GM19238 (cell line): ENCODE data around the gene TERT.
"Not testable (repeated sequence)": the region's sequence is repeated elsewhere in the genome, so short reads cannot be mapped to it uniquely, and the experiment has no call there.

Experiments used
- DNase-seq: peaks from one replicate; pipeline ENCODE4 v3.0.0; 2011; ENCODE audit warnings: low spot score; ENCODE audit not compliant: insufficient read length

TERT gene

DNA sequence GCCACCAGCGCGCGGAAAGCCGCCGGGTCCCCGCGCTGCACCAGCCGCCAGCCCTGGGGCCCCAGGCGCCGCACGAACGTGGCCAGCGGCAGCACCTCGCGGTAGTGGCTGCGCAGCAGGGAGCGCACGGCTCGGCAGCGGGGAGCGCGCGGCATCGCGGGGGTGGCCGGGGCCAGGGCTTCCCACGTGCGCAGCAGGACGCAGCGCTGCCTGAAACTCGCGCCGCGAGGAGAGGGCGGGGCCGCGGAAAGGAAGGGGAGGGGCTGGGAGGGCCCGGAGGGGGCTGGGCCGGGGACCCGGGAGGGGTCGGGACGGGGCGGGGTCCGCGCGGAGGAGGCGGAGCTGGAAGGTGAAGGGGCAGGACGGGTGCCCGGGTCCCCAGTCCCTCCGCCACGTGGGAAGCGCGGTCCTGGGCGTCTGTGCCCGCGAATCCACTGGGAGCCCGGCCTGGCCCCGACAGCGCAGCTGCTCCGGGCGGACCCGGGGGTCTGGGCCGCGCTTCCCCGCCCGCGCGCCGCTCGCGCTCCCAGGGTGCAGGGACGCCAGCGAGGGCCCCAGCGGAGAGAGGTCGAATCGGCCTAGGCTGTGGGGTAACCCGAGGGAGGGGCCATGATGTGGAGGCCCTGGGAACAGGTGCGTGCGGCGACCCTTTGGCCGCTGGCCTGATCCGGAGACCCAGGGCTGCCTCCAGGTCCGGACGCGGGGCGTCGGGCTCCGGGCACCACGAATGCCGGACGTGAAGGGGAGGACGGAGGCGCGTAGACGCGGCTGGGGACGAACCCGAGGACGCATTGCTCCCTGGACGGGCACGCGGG, at the start of gene TERT:
TERT (minus strand) TSS at position 234 of the 815 bp plus-strand sequence; CDS start at position 155, 79 bp downstream.
- DNase-seq: no peak

DNA sequence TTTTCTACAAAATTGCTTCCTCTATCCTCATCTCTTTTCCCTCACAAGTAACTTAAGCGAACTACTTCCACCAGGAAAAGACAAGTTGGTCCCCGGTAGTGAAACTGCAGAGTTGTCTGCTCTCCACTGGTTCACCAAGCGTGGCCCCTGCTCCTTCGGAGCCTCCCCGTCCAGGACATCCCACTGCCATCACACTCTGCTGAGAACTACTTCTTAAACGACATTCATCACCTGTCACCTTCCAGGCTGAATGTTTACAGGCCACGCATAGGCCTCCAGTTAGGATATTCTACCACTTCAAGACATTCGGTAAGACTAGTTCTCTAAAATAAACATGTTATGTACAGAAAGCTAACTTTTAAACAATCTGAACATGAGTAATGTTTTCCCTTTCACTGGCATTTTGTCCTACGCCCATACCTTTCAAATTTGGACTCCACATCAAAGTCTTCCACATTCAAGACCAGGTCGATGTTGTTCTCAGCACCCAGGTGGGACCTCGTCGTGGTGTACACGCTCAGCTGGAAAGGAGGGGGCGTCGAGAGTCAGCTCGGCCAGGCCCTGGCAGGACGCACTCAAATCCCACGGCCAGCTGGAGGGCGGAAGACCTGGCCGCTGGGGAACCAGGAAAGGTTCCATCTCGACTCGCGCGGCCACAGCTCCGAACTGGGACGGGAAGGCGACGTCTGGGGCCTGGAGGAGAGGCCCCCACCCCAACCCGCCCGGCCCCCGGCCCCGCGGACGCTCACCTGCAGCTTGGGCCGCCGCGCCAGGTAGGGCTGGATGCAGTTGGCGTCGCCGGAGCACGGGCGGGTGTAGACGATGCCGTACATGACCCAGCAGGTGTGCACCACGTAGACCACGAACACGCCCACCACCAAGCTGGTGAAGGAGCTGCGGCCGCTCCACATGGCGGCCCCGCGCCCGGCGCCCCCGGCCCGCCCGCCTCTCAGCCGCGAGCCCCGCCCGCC, 49.3 kb upstream of the TERT start:
- DNase-seq: peak; percentile 30

GRCh38 chr5:1343315-1343751, 48.5 kb upstream of the TERT start:
- no peak for DNase-seq

GRCh38 chr5:1342711-1343110, 47.8 kb upstream of the TERT start:
- not testable (repeated sequence) for DNase-seq

DNA sequence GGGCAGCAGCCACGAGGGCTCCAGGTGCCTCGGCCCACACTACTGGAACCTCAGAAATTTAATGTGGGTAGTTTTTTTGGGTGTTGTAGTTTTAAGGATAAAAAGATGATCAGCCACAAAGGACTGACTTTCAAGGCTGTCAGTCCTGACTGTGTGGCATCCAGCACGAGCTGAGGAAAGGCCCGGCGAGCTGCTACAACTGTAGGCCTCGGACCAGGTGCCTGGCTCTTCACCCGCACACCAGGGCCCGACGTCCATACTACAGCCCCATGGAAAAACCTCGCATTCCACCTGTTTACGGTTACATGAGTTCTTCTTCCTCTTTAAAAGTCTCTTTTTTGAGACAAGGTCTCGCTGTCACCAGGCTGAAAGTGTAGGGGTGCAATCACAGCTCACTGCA, 47.4 kb upstream of the TERT start:
- DNase-seq: no peak

DNA sequence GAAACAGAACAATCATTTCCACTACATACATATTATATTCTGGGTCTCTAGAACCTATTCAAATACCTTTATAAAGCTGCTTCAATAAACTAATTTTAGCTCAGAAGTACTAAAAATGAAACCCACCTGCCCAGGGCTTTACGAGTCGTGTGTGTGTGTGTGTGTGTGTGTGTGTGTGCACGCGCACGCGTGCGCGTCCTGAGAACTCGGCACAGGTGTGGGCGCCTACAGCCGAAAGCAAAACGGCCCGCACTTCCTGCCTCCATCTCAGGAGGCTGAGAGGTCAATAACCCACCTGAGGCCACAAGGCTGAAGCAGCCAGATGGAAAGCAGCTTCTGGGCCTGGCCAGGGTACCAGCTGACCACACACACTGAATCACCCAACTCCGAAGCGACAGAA, 47.0 kb upstream of the TERT start:
- no peak for DNase-seq

DNA sequence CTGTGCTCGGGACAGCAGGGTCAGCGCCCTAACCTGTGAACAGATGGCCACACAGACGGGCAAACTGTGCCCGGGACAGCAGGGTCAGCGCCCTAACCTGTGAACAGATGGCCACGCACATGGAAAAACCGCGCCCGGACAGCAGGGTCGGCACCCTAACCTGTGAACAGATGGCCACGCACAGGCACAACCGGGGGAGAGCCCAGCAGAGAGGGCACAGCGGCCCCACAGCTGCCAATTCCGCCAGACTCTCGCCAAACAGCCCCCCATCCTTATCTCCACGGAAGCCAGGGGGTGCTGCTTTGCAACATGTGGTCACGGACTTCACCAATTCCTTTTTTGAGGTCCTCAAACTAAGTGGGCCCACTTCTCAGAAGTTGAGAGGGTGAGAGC, 44.9 kb upstream of the TERT start:
- DNase-seq: not testable (repeated sequence)

- DNase-seq: not testable (repeated sequence)
Observed at GRCh38 chr5:1339139-1339817, 44.4 kb upstream of the TERT start.

DNA sequence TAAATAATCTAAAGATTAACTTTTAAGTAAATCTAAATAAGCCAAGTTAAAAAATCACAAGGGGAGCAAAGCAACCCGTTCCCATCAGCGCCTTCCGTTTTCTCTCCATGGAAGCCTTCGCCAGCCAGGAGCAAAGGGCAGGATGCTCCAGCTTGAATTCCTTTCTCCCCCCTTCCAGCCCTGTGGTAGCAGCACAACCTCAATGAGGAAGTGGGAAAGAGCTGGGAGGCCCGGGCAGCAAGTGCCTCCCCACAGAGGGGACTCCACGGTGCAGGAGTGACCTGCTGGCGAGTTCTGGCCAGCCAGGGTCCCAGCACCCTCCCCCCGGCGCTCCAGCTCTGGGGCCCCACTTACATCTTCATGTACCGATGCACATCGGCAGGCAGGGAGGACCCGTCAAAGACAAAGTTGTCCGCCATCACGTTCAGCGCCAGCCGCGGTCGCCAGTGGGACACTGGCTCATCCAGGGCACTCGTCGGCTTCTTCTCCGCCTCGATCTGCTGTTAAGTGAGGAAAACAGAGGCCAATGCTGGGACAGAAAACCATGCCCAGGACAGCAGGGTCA, 43.7 kb upstream of the TERT start:
- DNase-seq: no peak

DNA sequence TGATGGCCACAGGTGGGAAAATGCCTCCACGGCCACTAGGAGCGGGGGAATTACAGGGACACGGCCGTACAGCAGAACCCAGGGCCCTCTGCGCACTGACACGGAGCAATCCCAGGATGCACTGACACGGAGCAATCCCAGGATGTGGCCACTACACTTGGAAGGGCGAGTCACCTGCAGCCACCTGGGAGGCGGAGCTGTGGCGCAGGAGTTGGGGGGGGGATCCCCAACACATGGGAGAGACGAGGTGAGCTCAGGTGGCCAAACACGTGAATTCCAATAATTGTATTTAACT, 43.3 kb upstream of the TERT start:
- no peak for DNase-seq

GRCh38 chr5:1337489-1338195, 42.8 kb upstream of the TERT start:
- DNase-seq: no peak

DNA sequence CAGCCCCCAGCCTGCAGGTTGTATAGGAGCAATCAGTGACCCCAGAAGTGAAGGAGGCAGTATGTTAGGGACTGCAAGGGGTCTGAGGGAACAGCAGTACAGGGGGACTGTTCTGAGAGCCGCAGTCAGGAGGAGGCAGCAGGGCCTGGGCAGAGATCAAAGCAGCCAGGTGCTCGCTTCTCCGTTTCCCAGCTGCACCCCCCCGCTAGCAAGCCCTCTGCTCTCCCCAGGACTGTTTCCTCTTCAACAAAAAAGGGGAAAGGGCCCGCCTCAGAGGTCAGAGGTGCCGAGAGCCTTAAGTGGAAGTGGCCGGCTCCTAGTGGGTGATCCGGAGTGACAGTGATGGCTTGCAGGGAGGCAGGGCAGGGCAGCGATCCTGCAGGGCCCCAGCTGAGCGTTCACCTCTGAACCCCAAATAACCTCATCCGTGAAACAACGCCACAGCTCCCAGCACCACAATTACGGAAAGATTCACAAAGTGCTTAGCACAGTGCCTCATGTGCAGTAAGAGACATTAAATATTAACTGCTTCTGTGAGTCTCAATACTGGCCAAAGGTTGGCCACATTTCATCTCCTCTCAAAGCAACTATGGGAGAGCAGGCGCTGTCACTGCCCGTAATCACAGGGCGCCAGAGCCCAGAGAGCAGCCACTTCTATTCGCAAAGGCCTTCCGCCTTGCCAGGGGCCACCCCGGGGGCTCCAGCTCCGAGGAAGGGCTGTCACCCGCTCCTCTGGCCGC, 42.1 kb upstream of the TERT start:
- DNase-seq: no peak

- DNase-seq: no peak
Observed at GRCh38 chr5:1336106-1336561, 41.3 kb upstream of the TERT start.

DNA sequence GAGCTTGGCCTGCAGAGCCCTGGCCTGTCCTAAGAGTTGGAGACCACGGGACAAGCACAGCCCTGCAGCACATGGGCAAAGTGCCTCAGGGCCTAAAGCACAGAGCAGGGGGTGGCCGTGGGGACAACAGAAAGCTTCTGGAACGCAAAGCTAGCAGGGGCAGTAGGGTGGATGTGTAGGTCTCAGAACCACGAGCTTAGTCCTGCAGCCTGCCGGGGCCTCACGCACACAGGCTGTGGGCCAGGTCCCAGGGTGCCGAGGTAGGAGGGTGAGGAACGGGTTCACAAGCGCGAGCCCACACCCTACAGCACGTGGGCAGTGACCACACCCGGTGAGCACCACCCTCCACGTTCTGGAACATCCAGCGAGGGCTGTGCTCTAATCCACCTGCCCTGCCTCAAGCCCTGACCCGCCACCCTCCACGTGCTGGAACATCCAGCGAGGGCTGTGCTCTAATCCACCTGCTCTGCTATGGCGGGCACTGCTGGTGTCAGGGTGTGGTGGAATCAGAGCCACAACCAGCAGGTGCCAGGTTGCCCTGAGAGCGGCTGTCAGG, 40.8 kb upstream of the TERT start:
- no peak for DNase-seq

DNA sequence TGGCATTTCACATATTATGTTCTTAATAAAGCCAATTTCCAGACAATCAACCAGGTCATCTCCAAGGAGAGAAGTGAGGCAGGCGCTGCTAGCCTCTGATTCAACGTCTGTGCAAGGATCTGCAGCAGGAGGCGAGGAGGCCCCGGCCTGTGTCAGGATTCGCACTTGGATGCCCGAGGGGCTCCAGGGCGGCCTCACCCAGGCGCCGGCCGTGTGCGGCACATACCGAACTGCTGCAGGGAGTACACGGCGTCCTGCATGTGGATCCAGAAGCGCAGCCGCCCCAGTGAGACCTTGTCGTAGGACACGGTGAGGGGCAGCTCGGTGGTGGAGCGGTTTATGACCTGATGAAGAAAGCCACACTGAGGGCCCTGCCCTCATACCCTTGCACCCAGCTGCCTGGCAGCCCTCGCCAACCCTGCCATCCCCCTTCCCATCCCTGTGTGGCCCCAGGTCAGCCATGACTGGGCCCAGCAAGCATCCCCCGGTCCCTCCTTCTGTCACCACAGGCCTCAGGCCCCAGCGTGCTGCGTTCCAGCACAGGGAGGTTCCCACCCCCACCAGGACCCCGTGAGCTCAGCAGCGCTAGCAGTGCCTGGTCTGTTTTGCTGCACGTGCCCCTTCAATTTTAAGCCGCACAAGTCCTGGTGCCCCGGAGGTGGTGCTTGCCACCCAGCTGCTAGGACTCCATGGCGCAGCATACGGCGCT, 40.1 kb upstream of the TERT start:
- no peak for DNase-seq

DNA sequence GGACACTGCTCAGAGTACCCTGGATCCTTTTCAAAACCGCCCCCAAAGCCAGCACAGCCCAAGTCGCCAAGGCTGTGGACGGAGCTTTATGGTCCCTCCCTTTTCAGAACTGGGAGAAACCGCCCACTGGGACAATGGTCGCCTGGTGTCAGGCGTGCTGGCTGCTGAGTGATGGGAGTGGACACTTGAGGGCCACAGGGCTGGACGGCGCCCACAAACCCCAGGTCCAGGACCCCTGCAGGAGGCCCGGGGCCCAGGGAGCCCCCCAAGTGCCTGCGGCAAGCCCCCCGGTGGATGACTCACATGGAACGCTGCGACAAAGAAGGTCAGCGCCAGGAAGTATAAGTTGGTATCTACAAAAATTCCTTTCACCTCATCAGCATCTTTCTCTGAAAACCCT, 39.1 kb upstream of the TERT start:
- DNase-seq: no peak

DNA sequence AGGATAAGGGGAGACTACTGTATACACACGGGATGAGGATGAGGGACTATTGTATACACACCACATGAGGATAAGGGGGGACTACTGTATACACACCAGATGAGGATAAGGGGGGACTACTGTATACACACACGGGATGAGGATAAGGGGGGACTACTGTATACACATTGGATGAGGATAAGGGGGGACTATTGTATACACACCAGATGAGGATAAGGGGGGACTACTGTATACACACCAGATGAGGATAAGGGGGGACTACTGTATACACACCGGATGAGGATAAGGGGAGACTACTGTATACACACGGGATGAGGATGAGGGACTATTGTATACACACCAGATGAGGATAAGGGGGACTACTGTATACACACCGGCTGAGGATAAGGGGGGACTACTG, 38.4 kb upstream of the TERT start:
- DNase-seq: not testable (repeated sequence)

- no peak for DNase-seq
Observed at GRCh38 chr5:1332461-1333001, 37.7 kb upstream of the TERT start.

- no peak for DNase-seq
Observed at GRCh38 chr5:1331861-1332405, 37.1 kb upstream of the TERT start.
